B cell (primary cell): ENCODE data around the gene AKAP6. TPM values are rescaled to one million over a fixed set of nuclear protein-coding genes. Genes with fewer than 3 reads are reported as not detected.

Experiments
- ATAC-seq: fragments of 200-7000 bp; cut with Tn5 transposase; one replicate; pipeline ENCODE4 v1.10.0; 2021; ENCODE audit warnings: low read depth, mild to moderate bottlenecking, moderate number of reproducible peaks, moderate library complexity
- CTCF ChIA-PET: fragments of 350-600 bp; sonication (Branson Sonifier 250); formaldehyde crosslinking; loops from one replicate; lab custom pipeline; 2021; ENCODE audit warnings: antibody characterized with exemption, inconsistent platforms; lab: Charles Lee
- POLR2A ChIA-PET: fragments of 350-600 bp; sonication (Branson Sonifier 250); formaldehyde crosslinking; loops from one replicate; lab custom pipeline; 2021; ENCODE audit warnings: antibody characterized with exemption; lab: Charles Lee
- DNase-seq: peaks from one replicate; pipeline ENCODE4 v3.0.0; 2013
- H2AFZ ChIP-seq: 2 replicates; pipeline ENCODE4 v1.6.1; 2012; ENCODE audit warnings: mild to moderate bottlenecking, low read depth, low read length; ENCODE audit not compliant: insufficient read depth, poor library complexity, severe bottlenecking
- H3K27ac ChIP-seq, 2 donors: 1 replicate in 1 of 2; 2 replicates in 1 of 2; pipeline ENCODE4 v1.5.1; 2012 to 2013; ENCODE audit warnings: low read length in 2 of 2, mild to moderate bottlenecking in 2 of 2, moderate library complexity in 1 of 2
- H3K27me3 ChIP-seq, 4 experiments: fragments of 200-600 bp in 1 of 4; sonication (generic) in 1 of 4; replicated peaks in 1 of 4; 1 replicate in 2 of 4; 2 replicates in 2 of 4; pipeline versions ENCODE4 v1.6.1 to v1.7.0; 2013 to 2016; ENCODE audit warnings: low read length in 3 of 4, mild to moderate bottlenecking in 2 of 4, mixed read lengths in 1 of 4, moderate library complexity in 1 of 4; ENCODE audit not compliant: insufficient read depth in 4 of 4, control insufficient read depth in 3 of 4; ENCODE audit errors: control extremely low read depth in 1 of 4
- H3K36me3 ChIP-seq, 2 experiments: replicated peaks in 1 of 2; 1 replicate in 1 of 2; 2 replicates in 1 of 2; pipeline versions ENCODE4 v1.6.1 to v1.7.1; 2013; ENCODE audit warnings: low read length in 1 of 2; ENCODE audit not compliant: insufficient read depth in 2 of 2, control insufficient read depth in 1 of 2; ENCODE audit errors: control extremely low read depth in 1 of 2, extremely low read depth in 1 of 2
- H3K4me1 ChIP-seq, 2 donors: fragments of 200-600 bp in 1 of 2; sonication (generic) in 1 of 2; 1 replicate in 1 of 2; 2 replicates in 1 of 2; pipeline versions ENCODE4 v1.5.1 to v1.6.1; 2013 to 2017; ENCODE audit warnings: low read length in 2 of 2; ENCODE audit not compliant: control insufficient read depth in 2 of 2, insufficient read depth in 2 of 2
- H3K4me2 ChIP-seq: replicated peaks from 2 replicates; pipeline ENCODE3; 2012; ENCODE audit warnings: mild to moderate bottlenecking, low read depth, low read length; ENCODE audit not compliant: poor library complexity, severe bottlenecking
- H3K4me3 ChIP-seq, 5 experiments: fragments of 200-600 bp in 1 of 5; sonication (generic) in 1 of 5; 1 replicate in 3 of 5; 2 replicates in 2 of 5; pipeline versions ENCODE4 v1.5.1 to v1.7.0; 2011 to 2016; ENCODE audit warnings: low read length in 4 of 5, mild to moderate bottlenecking in 4 of 5, low read depth in 2 of 5, control low read depth in 1 of 5, moderate library complexity in 1 of 5; ENCODE audit not compliant: insufficient read depth in 1 of 5; ENCODE audit errors: control extremely low read depth in 1 of 5, extremely low read depth in 1 of 5
- H3K79me2 ChIP-seq: fragments of 200-600 bp; sonication (generic); one replicate; pipeline ENCODE4 v1.6.0; 2016; ENCODE audit warnings: low read length; ENCODE audit not compliant: control insufficient read depth, insufficient read depth
- H3K9ac ChIP-seq: fragments of 200-600 bp; sonication (generic); 2 replicates; pipeline ENCODE4 v1.6.1; 2017; ENCODE audit warnings: mild to moderate bottlenecking, low read length, moderate library complexity
- H3K9me3 ChIP-seq, 3 donors: one replicate each; pipeline versions ENCODE4 v1.6.1 to v1.7.1; 2013; ENCODE audit warnings: low read length in 2 of 3; ENCODE audit not compliant: control insufficient read depth in 2 of 3, insufficient read depth in 1 of 3; ENCODE audit errors: control extremely low read depth in 1 of 3
- H4K20me1 ChIP-seq: 2 replicates; pipeline ENCODE4 v1.6.0; 2012; ENCODE audit warnings: mild to moderate bottlenecking, low read length; ENCODE audit not compliant: insufficient read depth, control insufficient read depth, poor library complexity, severe bottlenecking
- H3K27ac Mint-ChIP-seq: one replicate; pipeline ENCODE4 v1.8.0; 2021; ENCODE audit warnings: mixed read lengths
- H3K27me3 Mint-ChIP-seq: one replicate; pipeline ENCODE4 v1.8.0; 2021; ENCODE audit warnings: mixed read lengths
- H3K4me1 Mint-ChIP-seq: one replicate; pipeline ENCODE4 v1.8.0; 2021; ENCODE audit warnings: mixed read lengths
- H3K4me3 Mint-ChIP-seq: one replicate; pipeline ENCODE4 v1.8.0; 2021; ENCODE audit warnings: mixed read lengths
- H3K9me3 Mint-ChIP-seq: one replicate; pipeline ENCODE4 v1.8.0; 2022; ENCODE audit warnings: mixed read lengths; ENCODE audit not compliant: insufficient read depth
- EZH2 ChIP-seq: IDR thresholded peaks from 2 replicates; pipeline ENCODE4 v1.6.1; 2012; ENCODE audit warnings: borderline replicate concordance, low read depth, mild to moderate bottlenecking, moderate library complexity, low read length; ENCODE audit not compliant: insufficient read depth, poor library complexity, severe bottlenecking
- WGBS: methylation state at CpG from one replicate; pipeline ENCODE4 v1.1.5; 2013; ENCODE audit warnings: missing lambda C conversion rate; ENCODE audit not compliant: insufficient coverage; 5-methylcytosine and 5-hydroxymethylcytosine counted together
- intact Hi-C: fragments of 100-400 bp; cut with micrococcal nuclease; formaldehyde crosslinking; loops from one replicate; pipeline ENCODE4 v1.10.0; 2022
- polyA plus RNA-seq: library from polyadenylated mRNA; depleted of rRNA; stranded (reverse); fragments of >200 nt; gene quantifications from 2 replicates; pipeline ENCODE4 v1.2.3, GENCODE V29; 2012
- total RNA-seq, 2 donors: library from RNA; stranded (reverse); fragments of 120-200 nt in 1 of 2; gene quantifications; 1 replicate in 1 of 2; 2 replicates in 1 of 2; pipeline versions ENCODE4 v1.2.3 to v1.2.4, GENCODE V29; 2013 to 2022
- TF ChIP-seq, protein P1 (sequence below): fragments of 200-600 bp; IDR thresholded peaks from one replicate; pipeline ENCODE4 v1.8.0; 2022; ENCODE audit warnings: antibody characterized with exemption, mild to moderate bottlenecking

AKAP6 gene
- total and polyA plus RNA-seq, 2 donors (not counting 1 experiment from before 2014, with no cell fraction given), result 1.4 to 2.8 TPM

DNA sequence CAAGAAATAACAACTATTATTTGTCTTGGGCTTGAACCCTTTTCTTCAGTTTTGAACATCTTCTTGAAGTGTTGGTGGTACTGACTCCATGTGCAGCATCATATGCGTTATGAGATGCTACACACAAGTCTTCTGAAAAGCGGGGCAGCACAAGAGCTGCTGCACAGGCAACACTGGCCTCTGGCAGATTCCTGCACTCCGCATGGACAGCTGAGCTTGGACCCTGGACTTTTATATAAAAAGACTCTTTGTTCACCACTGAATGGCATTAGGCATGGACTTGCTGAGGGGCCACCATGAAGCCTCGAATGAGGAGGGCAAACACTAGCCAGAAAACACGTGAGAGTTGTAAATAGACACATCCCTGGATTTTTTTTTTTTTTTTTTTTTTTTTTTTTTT lies 398.7 kb downstream of the AKAP6 start:
- no peak overlapping the region for H3K4me3 Mint-ChIP-seq
- no peak overlapping the region for H2AFZ ChIP-seq
- no peaks in the 10 kb centered on the region for H3K79me2 ChIP-seq
- intact Hi-C loops, result no loop called here
- H3K27ac ChIP-seq, result no peak overlapping the region
- no peaks in the 10 kb centered on the region for H3K27me3 Mint-ChIP-seq
- WGBS, result 100% methylated on average over 3 of the region's 5 CpGs
- H4K20me1 ChIP-seq, result no peaks in the 10 kb centered on the region
- H3K4me1 ChIP-seq, result no peaks in the 10 kb centered on the region
- H3K4me3 ChIP-seq, result no peak overlapping the region
- POLR2A ChIA-PET, result no interaction called here
- H3K9me3 Mint-ChIP-seq, result no peaks in the 10 kb centered on the region
- H3K9me3 ChIP-seq, result no peaks in the 10 kb centered on the region
- no peaks in the 10 kb centered on the region for H3K27me3 ChIP-seq
- no peaks in the 10 kb centered on the region for H3K36me3 ChIP-seq
- no peak overlapping the region for H3K27ac Mint-ChIP-seq
- no peak overlapping the region for H3K4me2 ChIP-seq
- H3K4me1 Mint-ChIP-seq, result no peaks in the 10 kb centered on the region
- ATAC-seq, result no peak
- CTCF ChIA-PET, result no interaction called here
- TF ChIP-seq EZH2, result no peak
- TF ChIP-seq, protein P1, sequence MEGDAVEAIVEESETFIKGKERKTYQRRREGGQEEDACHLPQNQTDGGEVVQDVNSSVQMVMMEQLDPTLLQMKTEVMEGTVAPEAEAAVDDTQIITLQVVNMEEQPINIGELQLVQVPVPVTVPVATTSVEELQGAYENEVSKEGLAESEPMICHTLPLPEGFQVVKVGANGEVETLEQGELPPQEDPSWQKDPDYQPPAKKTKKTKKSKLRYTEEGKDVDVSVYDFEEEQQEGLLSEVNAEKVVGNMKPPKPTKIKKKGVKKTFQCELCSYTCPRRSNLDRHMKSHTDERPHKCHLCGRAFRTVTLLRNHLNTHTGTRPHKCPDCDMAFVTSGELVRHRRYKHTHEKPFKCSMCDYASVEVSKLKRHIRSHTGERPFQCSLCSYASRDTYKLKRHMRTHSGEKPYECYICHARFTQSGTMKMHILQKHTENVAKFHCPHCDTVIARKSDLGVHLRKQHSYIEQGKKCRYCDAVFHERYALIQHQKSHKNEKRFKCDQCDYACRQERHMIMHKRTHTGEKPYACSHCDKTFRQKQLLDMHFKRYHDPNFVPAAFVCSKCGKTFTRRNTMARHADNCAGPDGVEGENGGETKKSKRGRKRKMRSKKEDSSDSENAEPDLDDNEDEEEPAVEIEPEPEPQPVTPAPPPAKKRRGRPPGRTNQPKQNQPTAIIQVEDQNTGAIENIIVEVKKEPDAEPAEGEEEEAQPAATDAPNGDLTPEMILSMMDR, result no peak
- DNase-seq, result no peak
- no peak overlapping the region for H3K9ac ChIP-seq

DNA sequence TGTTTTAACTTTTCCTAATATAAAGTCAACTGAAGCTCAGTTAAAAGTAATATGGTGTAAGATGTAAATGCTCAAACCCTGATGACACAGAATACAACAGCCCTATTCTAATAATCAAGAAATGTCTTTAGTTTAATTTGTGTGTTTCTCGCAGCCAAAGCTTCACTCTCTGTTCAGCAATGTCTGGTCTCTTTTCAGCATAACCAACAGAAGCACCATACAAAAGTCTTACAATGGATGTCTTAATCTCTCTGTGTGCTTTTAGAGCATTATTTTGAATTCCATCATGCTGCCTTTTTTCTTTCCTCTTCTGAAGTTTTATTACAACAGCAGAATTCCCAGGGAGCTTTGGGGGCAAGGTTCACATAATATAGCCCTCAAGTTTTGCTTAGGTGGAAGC lies 399.4 kb downstream of the AKAP6 start:
- no CpG with 5 or more reads among the region's 1 CpG for WGBS
- Mint-ChIP-seq H3K9me3 (no peaks in the 10 kb centered on the region), H3K27me3 (no peaks in the 10 kb centered on the region), H3K4me3 (no peak overlapping the region), H3K4me1 (no peaks in the 10 kb centered on the region), H3K27ac (no peak overlapping the region)
- no peak overlapping the region for H3K4me2 ChIP-seq
- no peaks in the 10 kb centered on the region for H3K27me3 ChIP-seq
- TF ChIP-seq, protein P1, result no peak
- no peak for TF ChIP-seq EZH2
- no peak overlapping the region for H3K9ac ChIP-seq
- no peak overlapping the region for H3K4me3 ChIP-seq
- no peaks in the 10 kb centered on the region for H4K20me1 ChIP-seq
- H3K27ac ChIP-seq, result no peak overlapping the region
- H3K4me1 ChIP-seq, result no peaks in the 10 kb centered on the region
- intact Hi-C loops, result no loop called here
- no peaks in the 10 kb centered on the region for H3K9me3 ChIP-seq
- CTCF ChIA-PET, result no interaction called here
- ATAC-seq (no peak), DNase-seq (no peak)
- POLR2A ChIA-PET, result no interaction called here
- H2AFZ ChIP-seq, result no peak overlapping the region
- no peaks in the 10 kb centered on the region for H3K36me3 ChIP-seq
- H3K79me2 ChIP-seq, result no peaks in the 10 kb centered on the region
